22Rv1 (cell line): ENCODE measurements around the gene S100A11.

Experiments used
- ZFX ChIP-seq: fragments of 450-650 bp; IDR thresholded peaks from 2 replicates; pipeline ENCODE4 v1.6.1; 2017; ENCODE audit warnings: antibody characterized with exemption, borderline replicate concordance
- TF ChIP-seq, protein P1 (sequence below): fragments of 450-650 bp; IDR thresholded peaks from 2 replicates; pipeline ENCODE4 v1.5.1; 2017; ENCODE audit warnings: mild to moderate bottlenecking

GRCh38 chr1:151993734-151994496 lies 42.9 kb downstream of the S100A11 start, which contains the start of gene S100A10:
- TF ChIP-seq, protein P1, sequence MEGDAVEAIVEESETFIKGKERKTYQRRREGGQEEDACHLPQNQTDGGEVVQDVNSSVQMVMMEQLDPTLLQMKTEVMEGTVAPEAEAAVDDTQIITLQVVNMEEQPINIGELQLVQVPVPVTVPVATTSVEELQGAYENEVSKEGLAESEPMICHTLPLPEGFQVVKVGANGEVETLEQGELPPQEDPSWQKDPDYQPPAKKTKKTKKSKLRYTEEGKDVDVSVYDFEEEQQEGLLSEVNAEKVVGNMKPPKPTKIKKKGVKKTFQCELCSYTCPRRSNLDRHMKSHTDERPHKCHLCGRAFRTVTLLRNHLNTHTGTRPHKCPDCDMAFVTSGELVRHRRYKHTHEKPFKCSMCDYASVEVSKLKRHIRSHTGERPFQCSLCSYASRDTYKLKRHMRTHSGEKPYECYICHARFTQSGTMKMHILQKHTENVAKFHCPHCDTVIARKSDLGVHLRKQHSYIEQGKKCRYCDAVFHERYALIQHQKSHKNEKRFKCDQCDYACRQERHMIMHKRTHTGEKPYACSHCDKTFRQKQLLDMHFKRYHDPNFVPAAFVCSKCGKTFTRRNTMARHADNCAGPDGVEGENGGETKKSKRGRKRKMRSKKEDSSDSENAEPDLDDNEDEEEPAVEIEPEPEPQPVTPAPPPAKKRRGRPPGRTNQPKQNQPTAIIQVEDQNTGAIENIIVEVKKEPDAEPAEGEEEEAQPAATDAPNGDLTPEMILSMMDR: no peak; the same call in 1 of the 2 replicates
- no peak for TF ChIP-seq ZFX
